Fibroblast of lung (primary cell): ENCODE results near the gene KRTAP6-3.

ENCODE experiments used
- CTCF ChIP-seq, 2 donors: IDR thresholded peaks in 1 of 2; conservative IDR thresholded peaks in 1 of 2; 1 replicate in 1 of 2; 2 replicates in 1 of 2; pipeline ENCODE4 v1.5.1; 2011 to 2012; ENCODE audit warnings: low read length in 2 of 2, control low read depth in 1 of 2, inconsistent platforms in 1 of 2, low read depth in 1 of 2, mild to moderate bottlenecking in 1 of 2
- EZH2 ChIP-seq: IDR thresholded peaks from 2 replicates; pipeline ENCODE4 v1.5.1; 2012; ENCODE audit warnings: low read length, control low read depth, mild to moderate bottlenecking; ENCODE audit errors: missing control alignments

GRCh38 chr21:30613836-30614235 is 21.6 kb downstream of the KRTAP6-3 start, which contains the start of gene KRTAP6-1:
- TF ChIP-seq CTCF (conservative IDR thresholded peaks at IDR 0.05 in 1 of 2, IDR thresholded peaks at IDR 0.05 in 1 of 2; ENCODE audit: low read depth in 1 of 2, low read length in 2 of 2) (no peak), EZH2 (no peak)
